Measurements from ENCODE around the gene WNT1. TPM values are rescaled to one million over a fixed set of nuclear protein-coding genes. Genes with fewer than 3 reads are reported as not detected.

The WNT1 gene
- total and polyA plus RNA-seq, 12 donors = not detected

- no peaks in the 10 kb centered on the region for H3K27me3 ChIP-seq
- peaks cover 0 to 9% of the 10 kb centered on the region in 2 donors for H3K36me3 ChIP-seq (replicated peaks in 1 of 2)
- no peak overlapping the region for H3K4me3 ChIP-seq
- intact Hi-C loops (cut with DNase I) = no loop called here
- no peaks in the 10 kb centered on the region for H3K9me3 ChIP-seq (replicated peaks in 1 of 3)
- 55 to 75% (median 65%) methylated on average over 3 of the region's 3 CpGs for whole genome bisulfite sequencing, 4 donors
- H3K4me1 ChIP-seq (replicated peaks in 1 of 2) = peaks cover 14 to 29% of the 10 kb centered on the region in 2 donors
- TF ChIP-seq, protein P1, sequence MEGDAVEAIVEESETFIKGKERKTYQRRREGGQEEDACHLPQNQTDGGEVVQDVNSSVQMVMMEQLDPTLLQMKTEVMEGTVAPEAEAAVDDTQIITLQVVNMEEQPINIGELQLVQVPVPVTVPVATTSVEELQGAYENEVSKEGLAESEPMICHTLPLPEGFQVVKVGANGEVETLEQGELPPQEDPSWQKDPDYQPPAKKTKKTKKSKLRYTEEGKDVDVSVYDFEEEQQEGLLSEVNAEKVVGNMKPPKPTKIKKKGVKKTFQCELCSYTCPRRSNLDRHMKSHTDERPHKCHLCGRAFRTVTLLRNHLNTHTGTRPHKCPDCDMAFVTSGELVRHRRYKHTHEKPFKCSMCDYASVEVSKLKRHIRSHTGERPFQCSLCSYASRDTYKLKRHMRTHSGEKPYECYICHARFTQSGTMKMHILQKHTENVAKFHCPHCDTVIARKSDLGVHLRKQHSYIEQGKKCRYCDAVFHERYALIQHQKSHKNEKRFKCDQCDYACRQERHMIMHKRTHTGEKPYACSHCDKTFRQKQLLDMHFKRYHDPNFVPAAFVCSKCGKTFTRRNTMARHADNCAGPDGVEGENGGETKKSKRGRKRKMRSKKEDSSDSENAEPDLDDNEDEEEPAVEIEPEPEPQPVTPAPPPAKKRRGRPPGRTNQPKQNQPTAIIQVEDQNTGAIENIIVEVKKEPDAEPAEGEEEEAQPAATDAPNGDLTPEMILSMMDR (IDR thresholded peaks at IDR 0.05) = no peak
- no peak for TF ChIP-seq POLR2A (IDR thresholded peaks at IDR 0.05)
- H3K27ac ChIP-seq = peak overlapping the region in 1 of 5 donors; percentile 86
- DNase-seq = no peak
Observed at GRCh38 chr12:48954841-48955501, 23.2 kb upstream of the WNT1 start.

GRCh38 chr12:48956279-48957140, 21.6 kb upstream of the WNT1 start:
- intact Hi-C loops (cut with DNase I) = no loop called here
- 0 to 2% (median 1%) methylated on average over 19 to 29 of the region's 29 CpGs for WGBS, 4 donors
- DNase-seq = peak; percentile 85 to 96 (median 94)

DNA sequence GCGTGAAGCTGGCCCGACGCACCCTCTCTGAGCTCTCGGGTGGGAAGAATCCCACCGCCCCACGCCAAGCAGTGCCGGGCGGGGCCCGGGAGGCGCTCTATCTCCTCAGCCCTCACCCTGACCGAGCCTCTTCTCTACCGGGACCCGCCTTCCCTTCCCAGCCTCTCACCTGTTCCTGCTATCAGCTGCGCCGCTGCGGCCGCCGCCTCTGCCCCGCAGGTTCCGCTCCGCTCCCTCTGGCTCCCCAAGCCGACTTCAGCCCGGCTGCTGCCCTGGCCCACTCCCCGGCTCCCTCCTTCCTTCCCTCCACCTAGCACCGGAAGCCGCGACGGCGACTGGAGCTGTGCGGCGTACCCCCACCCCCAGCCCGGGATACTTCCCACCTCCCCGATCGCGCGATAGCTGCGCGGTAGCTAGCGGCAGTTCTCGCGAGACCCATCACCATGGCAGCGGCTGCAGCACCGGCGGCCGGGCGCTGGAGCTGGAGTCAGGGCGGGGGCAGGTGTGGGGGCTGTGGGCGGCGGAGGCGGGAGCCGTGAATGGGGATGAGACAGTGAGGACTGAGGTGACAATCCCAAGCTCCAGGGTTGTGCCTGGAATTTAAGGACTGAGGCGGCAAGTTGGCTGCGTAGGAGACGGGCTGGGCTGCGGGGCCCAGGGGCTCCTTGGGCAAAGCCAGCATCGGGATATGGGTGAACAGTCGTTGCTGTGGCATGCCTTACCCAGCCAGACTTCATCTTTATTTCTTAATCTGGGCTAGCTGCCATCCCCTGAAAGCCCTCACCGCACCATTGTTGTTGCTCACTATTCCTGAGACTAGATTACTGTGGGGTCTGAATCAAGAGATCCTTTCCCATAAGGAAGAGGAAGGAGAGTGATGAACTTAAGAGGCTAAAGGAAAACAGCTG, 20.7 kb upstream of the WNT1 start, which contains the start of gene ARF3:
TSS of gene ARF3 (minus strand) at position 347 of the 908 bp plus-strand sequence. CDS start 16,392 bp downstream, outside the sequence.
- no peaks in the 10 kb centered on the region for H3K27me3 ChIP-seq
- peak within 1 kb of the TSS; percentile 43 to 89 (median 78) for H3K27ac ChIP-seq
- peak; percentile 66 to 77 for TF ChIP-seq POLR2A (IDR thresholded peaks at IDR 0.05)
- TF ChIP-seq, protein P1 (IDR thresholded peaks at IDR 0.05) = no peak
- H3K4me3 ChIP-seq = peak within 1 kb of the TSS; percentile 78 to 96 (median 86)
- 0 to 1% (median 1%) methylated on average over 22 to 58 of the region's 58 CpGs for WGBS, 4 donors
- peak; percentile 93 to 97 (median 96) for DNase-seq
- H3K4me1 ChIP-seq (replicated peaks in 1 of 2) = peaks cover 14 to 29% of the 10 kb centered on the region in 2 donors
- no peaks in the 10 kb centered on the region for H3K9me3 ChIP-seq (replicated peaks in 1 of 3)
- H3K36me3 ChIP-seq (replicated peaks in 1 of 2) = peaks cover 0 to 8% of the 10 kb centered on the region in 2 donors
- intact Hi-C loops (cut with DNase I) = no loop called here

More at GRCh38 chr12:48956279-48957140, 21.6 kb upstream of the WNT1 start:
- peak in 1 of 2 donors; percentile 43 for TF ChIP-seq POLR2A (IDR thresholded peaks at IDR 0.05)
- TF ChIP-seq, protein P1 (IDR thresholded peaks at IDR 0.05) = peak in 1 of 6 experiments; percentile 8
- H3K36me3 ChIP-seq (replicated peaks in 1 of 2) = peaks cover 0 to 9% of the 10 kb centered on the region in 2 donors
- no peaks in the 10 kb centered on the region for H3K9me3 ChIP-seq (replicated peaks in 1 of 3)
- no peaks in the 10 kb centered on the region for H3K27me3 ChIP-seq
- H3K27ac ChIP-seq = peak overlapping the region; percentile 43 to 89 (median 78)
- peaks cover 14 to 29% of the 10 kb centered on the region in 2 donors for H3K4me1 ChIP-seq (replicated peaks in 1 of 2)
- H3K4me3 ChIP-seq = peak overlapping the region; percentile 78 to 96 (median 86)
